PC-3 (cell line): Measurements from ENCODE around the gene MYRFL. TPM values are rescaled to one million over a fixed set of nuclear protein-coding genes. Genes with fewer than 3 reads are reported as not detected.

Experiments
- ATAC-seq: fragments of 200-7000 bp; cut with Tn5 transposase; 2 replicates; pipeline ENCODE4 v1.9.1; 2020; ENCODE audit warnings: mild to moderate bottlenecking, moderate library complexity
- BruUV-seq: library from RNA; stranded (reverse); fragments of 400-500 nt; replicated peaks from 2 replicates; lab custom pipeline; 2021; lab: Mats Ljungman, UMichigan
- CTCF ChIA-PET: fragments of 300-600 bp; sonication (Branson Sonifier 250); formaldehyde crosslinking; loops from one replicate; lab custom pipeline; 2022; ENCODE audit warnings: antibody characterized with exemption; lab: Charles Lee
- POLR2A ChIA-PET: fragments of 300-600 bp; sonication (Branson Sonifier 250); formaldehyde crosslinking; loops from one replicate; lab custom pipeline; 2022; ENCODE audit warnings: antibody characterized with exemption; ENCODE audit not compliant: unreplicated experiment; lab: Charles Lee
- DNase-seq: peaks from one replicate; pipeline ENCODE4 v3.0.0-alpha.2; 2015
- H2AFZ ChIP-seq: fragments of 300-600 bp; sonication (generic); 2 replicates; pipeline ENCODE4 v1.6.0; 2016; ENCODE audit warnings: antibody characterized with exemption, low read length
- H3F3A ChIP-seq: fragments of 300-600 bp; sonication (generic); one replicate; pipeline ENCODE4 v1.6.0; 2017; ENCODE audit warnings: antibody characterized with exemption, low read length, control low read depth, mild to moderate bottlenecking; ENCODE audit not compliant: unreplicated experiment
- H3K27ac ChIP-seq: fragments of 300-600 bp; sonication (generic); 2 replicates; pipeline ENCODE4 v1.5.1; 2016; ENCODE audit warnings: mild to moderate bottlenecking, low read length
- H3K27me3 ChIP-seq: fragments of 300-600 bp; sonication (generic); 2 replicates; pipeline ENCODE4 v1.6.1; 2016; ENCODE audit warnings: low read length, mixed read lengths
- H3K36me3 ChIP-seq: fragments of 300-600 bp; sonication (generic); 2 replicates; pipeline ENCODE4 v1.6.1; 2016; ENCODE audit warnings: low read depth, mixed run types, low read length, mixed read lengths
- H3K4me1 ChIP-seq: fragments of 300-600 bp; sonication (generic); 2 replicates; pipeline ENCODE4 v1.5.1; 2016; ENCODE audit warnings: low read length; ENCODE audit not compliant: insufficient read depth
- H3K4me2 ChIP-seq: fragments of 300-600 bp; sonication (generic); 2 replicates; pipeline ENCODE4 v1.6.0; 2016; ENCODE audit warnings: low read length
- H3K4me3 ChIP-seq: fragments of 300-600 bp; sonication (generic); 2 replicates; pipeline ENCODE4 v1.5.1; 2016; ENCODE audit warnings: mild to moderate bottlenecking, low read length, mixed read lengths
- H3K79me2 ChIP-seq: fragments of 300-600 bp; sonication (generic); 2 replicates; pipeline ENCODE4 v1.6.1; 2017; ENCODE audit warnings: low read length, mixed read lengths
- H3K9ac ChIP-seq: fragments of 300-600 bp; sonication (generic); 2 replicates; pipeline ENCODE4 v1.6.0; 2016; ENCODE audit warnings: mild to moderate bottlenecking, low read length
- H3K9me2 ChIP-seq: fragments of 300-600 bp; sonication (generic); replicated peaks from 2 replicates; pipeline ENCODE4 v1.6.1; 2016; ENCODE audit warnings: mixed run types, low read length, mixed read lengths
- H3K9me3 ChIP-seq: fragments of 300-600 bp; sonication (generic); 2 replicates; pipeline ENCODE4 v1.6.1; 2016; ENCODE audit warnings: low read length, mixed read lengths
- H4K20me1 ChIP-seq: fragments of 300-600 bp; sonication (generic); 2 replicates; pipeline ENCODE4 v1.6.1; 2016; ENCODE audit warnings: low read length, mixed read lengths
- CTCF ChIP-seq: fragments of 300-600 bp; sonication (generic); conservative IDR thresholded peaks from 2 replicates; pipeline ENCODE4 v1.5.1; 2017; ENCODE audit warnings: antibody characterized with exemption, low read depth, mild to moderate bottlenecking, low read length
- EZH2 ChIP-seq: fragments of 300-600 bp; sonication (generic); IDR thresholded peaks from one replicate; pipeline ENCODE4 v1.6.1; 2017; ENCODE audit warnings: antibody characterized with exemption, mild to moderate bottlenecking, low read length; ENCODE audit not compliant: unreplicated experiment
- EZH2phosphoT487 ChIP-seq: fragments of 300-600 bp; sonication (generic); IDR thresholded peaks from 2 replicates; pipeline ENCODE4 v1.6.1; 2018; ENCODE audit warnings: mild to moderate bottlenecking, antibody characterized with exemption, low read length, borderline replicate concordance
- intact Hi-C: fragments of 100-400 bp; cut with micrococcal nuclease; formaldehyde crosslinking; loops from 2 replicates; pipeline ENCODE4 v1.9.0; 2023
- total RNA-seq: library from RNA; depleted of rRNA; stranded (reverse); fragments of >200 nt; gene quantifications from 2 replicates; pipeline ENCODE4 v1.2.3, GENCODE V29; 2014

The MYRFL gene
- total RNA-seq, 1 experiment from 2014 or later = not detected

GRCh38 chr12:69898236-69898635, 73.2 kb downstream of the MYRFL start:
- no peak overlapping the region for H2AFZ ChIP-seq
- no peaks in the 10 kb centered on the region for H4K20me1 ChIP-seq
- H3K4me1 ChIP-seq = no peaks in the 10 kb centered on the region
- H3K4me3 ChIP-seq = no peak overlapping the region
- H3K36me3 ChIP-seq = no peaks in the 10 kb centered on the region
- no peaks in the 10 kb centered on the region for H3K9me2 ChIP-seq
- H3K27ac ChIP-seq = no peak overlapping the region
- H3K79me2 ChIP-seq = no peaks in the 10 kb centered on the region
- ChIA-PET POLR2A (no interaction called here), CTCF (no interaction called here)
- H3K9ac ChIP-seq = no peak overlapping the region
- TF ChIP-seq EZH2 (no peak), EZH2phosphoT487 (no peak), CTCF (no peak)
- ATAC-seq = no peak
- H3K27me3 ChIP-seq = no peaks in the 10 kb centered on the region
- no TSS peak for BruUV-seq
- no peak overlapping the region for H3K4me2 ChIP-seq
- DNase-seq = no peak
- H3F3A ChIP-seq = no peaks in the 10 kb centered on the region
- H3K9me3 ChIP-seq = no peaks in the 10 kb centered on the region
- intact Hi-C loops = no loop called here

DNA sequence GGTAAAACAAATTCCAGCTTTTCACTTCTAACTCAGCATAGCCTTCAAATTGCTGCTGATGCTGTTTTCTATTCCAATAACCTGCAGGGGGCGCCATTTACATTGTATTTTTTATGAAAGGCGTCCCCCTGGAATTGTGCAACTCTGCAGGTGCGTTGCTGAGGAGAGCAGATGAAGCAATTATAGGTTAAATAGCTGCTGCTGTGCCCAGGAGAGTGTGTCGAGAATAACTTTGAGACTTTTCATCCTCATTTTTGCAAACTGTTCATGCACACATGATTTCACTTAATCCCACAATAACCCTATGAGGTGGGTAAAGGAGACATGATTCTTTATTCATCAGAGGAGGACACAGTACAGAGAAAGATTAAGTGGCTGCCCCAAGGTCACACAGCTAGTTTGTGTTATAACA, 75.7 kb downstream of the MYRFL start:
- no TSS peak for BruUV-seq
- H3K9ac ChIP-seq = no peak overlapping the region
- H3F3A ChIP-seq = no peaks in the 10 kb centered on the region
- CTCF ChIA-PET = interaction anchor here (0.6 to 1.2 kb wide), 2 partner anchors 325 to 676 kb away, joined by 3 to 9 read pairs; no protein-coding TSS in a partner anchor
- intact Hi-C loops = loop anchor here (1.0 to 10.0 kb wide), 3 partner anchors 342 to 677 kb away; partner anchors contain the start of genes CNOT2 and KCNMB4
- H3K4me3 ChIP-seq = no peak overlapping the region
- DNase-seq (peak; percentile 86), ATAC-seq (peak; percentile 69)
- H2AFZ ChIP-seq = no peak overlapping the region
- TF ChIP-seq CTCF = peak; percentile 92
- TF ChIP-seq EZH2 = no peak
- H3K27me3 ChIP-seq = no peaks in the 10 kb centered on the region
- H3K9me2 ChIP-seq = no peaks in the 10 kb centered on the region
- H3K27ac ChIP-seq = no peak overlapping the region
- no peaks in the 10 kb centered on the region for H3K9me3 ChIP-seq
- no peaks in the 10 kb centered on the region for H4K20me1 ChIP-seq
- POLR2A ChIA-PET = interaction anchor here (0.6 kb wide), 1 partner anchor 232 kb away, joined by 4 read pairs; no protein-coding TSS in a partner anchor
- no peaks in the 10 kb centered on the region for H3K79me2 ChIP-seq
- no peaks in the 10 kb centered on the region for H3K36me3 ChIP-seq
- H3K4me1 ChIP-seq = no peaks in the 10 kb centered on the region
- H3K4me2 ChIP-seq = no peak overlapping the region

DNA sequence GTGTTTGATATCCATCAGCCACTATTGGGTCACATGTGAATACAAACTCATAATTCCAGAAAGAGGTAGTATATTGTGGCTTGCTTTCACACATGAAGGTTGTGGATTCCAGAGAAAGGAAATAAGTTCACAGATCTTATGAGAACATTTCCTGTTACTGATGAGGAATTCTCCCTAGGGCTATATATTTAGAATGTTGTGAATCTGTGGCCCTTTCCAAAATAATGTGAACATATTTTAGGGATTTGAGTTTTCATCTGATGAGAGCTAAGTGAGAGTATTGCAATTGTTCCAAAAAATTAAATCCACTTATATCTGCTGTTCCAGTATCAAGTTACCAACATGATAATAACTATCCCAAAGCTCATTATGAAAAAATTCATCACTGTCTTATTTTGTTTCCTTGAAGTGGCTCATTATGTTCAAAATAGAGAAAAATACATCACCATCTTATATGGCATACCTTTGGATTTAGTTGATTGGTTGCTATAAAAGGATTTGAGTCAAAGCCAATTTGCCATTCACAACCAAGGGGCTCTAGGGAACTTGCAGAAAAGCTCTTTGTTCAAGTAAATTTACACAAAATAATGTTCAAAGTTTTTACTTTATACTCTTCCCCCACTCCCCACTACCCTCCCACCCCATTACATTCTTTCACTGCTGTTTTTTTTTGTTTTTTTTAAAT, 76.3 kb downstream of the MYRFL start:
- Histone ChIP-seq H3K79me2 (no peaks in the 10 kb centered on the region), H3K27ac (no peak overlapping the region), H3K4me2 (no peak overlapping the region), H3K9ac (no peak overlapping the region), H3F3A (no peaks in the 10 kb centered on the region), H3K4me3 (no peak overlapping the region), H3K36me3 (no peaks in the 10 kb centered on the region), H4K20me1 (no peaks in the 10 kb centered on the region), H3K4me1 (no peaks in the 10 kb centered on the region), H3K9me2 (no peaks in the 10 kb centered on the region), H3K9me3 (no peaks in the 10 kb centered on the region), H3K27me3 (no peaks in the 10 kb centered on the region), H2AFZ (no peak overlapping the region)
- ChIA-PET CTCF (interaction anchor here (1.2 kb wide), 1 partner anchor 676 kb away, joined by 9 read pairs; no protein-coding TSS in a partner anchor), POLR2A (interaction anchor here (0.6 kb wide), 1 partner anchor 233 kb away, joined by 4 read pairs; no protein-coding TSS in a partner anchor)
- ATAC-seq (peak; percentile 20; the same call in 1 of the 2 replicates), DNase-seq (peak; percentile 7)
- intact Hi-C loops = loop anchor here (2.0 to 10.0 kb wide), 2 partner anchors 341 to 463 kb away; partner anchors contain the start of genes CNOT2 and KCNMB4
- TF ChIP-seq CTCF (no peak), EZH2 (no peak), EZH2phosphoT487 (no peak)
- no TSS peak for BruUV-seq
